ENCODE measurements around the gene FAM163B.

The FAM163B gene

DNA sequence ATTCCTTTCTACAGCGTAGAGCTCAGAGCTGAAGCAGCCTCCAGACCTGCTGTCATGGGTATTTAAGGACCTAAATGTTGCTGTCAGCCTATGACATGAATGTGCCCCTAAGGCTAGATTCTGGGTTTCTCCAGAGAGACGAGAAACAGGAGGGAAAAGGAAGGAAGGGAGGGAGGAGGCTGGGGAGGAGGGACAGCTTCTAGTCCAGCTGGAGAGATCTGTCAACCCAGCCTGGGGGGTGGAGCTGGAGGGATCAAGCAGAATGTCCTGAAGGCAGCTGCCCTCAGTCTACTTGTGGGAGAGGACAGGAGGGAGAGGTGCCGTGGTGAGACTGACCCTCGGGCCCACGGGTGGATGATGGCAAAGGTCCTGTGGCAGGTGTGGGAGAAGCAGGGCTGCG is 25.9 kb upstream of the FAM163B start:
- TF ChIP-seq, protein P1, sequence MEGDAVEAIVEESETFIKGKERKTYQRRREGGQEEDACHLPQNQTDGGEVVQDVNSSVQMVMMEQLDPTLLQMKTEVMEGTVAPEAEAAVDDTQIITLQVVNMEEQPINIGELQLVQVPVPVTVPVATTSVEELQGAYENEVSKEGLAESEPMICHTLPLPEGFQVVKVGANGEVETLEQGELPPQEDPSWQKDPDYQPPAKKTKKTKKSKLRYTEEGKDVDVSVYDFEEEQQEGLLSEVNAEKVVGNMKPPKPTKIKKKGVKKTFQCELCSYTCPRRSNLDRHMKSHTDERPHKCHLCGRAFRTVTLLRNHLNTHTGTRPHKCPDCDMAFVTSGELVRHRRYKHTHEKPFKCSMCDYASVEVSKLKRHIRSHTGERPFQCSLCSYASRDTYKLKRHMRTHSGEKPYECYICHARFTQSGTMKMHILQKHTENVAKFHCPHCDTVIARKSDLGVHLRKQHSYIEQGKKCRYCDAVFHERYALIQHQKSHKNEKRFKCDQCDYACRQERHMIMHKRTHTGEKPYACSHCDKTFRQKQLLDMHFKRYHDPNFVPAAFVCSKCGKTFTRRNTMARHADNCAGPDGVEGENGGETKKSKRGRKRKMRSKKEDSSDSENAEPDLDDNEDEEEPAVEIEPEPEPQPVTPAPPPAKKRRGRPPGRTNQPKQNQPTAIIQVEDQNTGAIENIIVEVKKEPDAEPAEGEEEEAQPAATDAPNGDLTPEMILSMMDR (IDR thresholded peaks at IDR 0.05) = no peak
- DNase-seq (ENCODE audit: low spot score) = no peak
- H3K4me3 ChIP-seq = no peak overlapping the region
- H3K27ac ChIP-seq = no peak overlapping the region

DNA sequence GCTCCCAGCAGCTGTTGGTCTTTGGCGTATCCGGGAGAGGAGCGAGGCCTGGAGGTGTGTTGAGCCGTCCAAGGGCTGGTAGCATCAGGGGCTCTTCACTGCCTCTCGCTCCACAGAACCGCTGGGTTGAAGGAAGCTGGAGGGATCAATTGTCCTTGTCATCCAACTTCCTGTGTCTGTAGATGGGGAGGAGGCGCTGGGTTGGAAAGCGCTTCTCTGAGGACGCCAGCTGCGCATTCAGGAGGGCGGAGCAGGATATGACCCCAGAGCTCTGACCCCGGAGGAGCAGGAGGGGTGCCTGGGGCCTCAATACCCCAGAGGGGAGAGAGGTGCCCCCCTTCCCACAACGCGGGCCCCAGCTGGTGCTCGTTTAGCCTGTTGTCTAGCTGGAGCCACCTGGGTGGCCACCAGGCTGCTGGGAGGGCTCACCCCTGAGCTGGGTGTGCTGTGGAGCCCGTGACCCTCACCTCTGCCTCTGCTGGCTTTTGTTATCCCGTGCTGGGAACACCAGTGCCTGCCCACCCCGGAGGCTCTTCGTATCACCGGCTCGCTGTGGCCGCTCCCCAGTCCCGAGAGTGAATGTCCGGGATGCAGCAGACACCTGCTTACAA is 25.0 kb upstream of the FAM163B start:
- TF ChIP-seq, protein P1 (IDR thresholded peaks at IDR 0.05) = no peak
- DNase-seq (ENCODE audit: low spot score) = no peak
- H3K27ac ChIP-seq = no peak overlapping the region
- no peak overlapping the region for H3K4me3 ChIP-seq

DNA sequence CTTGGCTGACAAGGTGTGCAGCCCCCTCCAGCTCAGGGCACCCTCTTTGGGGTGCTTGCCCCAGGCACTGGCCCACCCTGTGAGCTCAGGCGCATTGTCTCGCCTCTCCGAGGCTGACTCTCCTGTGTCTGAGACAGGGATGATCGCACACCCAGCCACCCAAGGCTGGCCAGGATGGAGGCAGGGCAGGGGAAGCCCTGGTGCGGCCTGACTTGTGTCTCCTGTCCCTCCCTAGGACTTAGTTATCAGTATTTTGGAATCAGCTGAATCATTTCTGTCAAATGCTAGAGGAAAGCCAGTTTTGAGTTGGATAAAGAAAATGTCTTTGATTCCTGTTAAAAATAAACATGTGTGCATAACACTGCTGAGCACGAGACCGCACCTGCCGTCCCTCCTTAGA is 24.5 kb upstream of the FAM163B start:
- DNase-seq (ENCODE audit: low spot score) = no peak
- Histone ChIP-seq H3K27ac (no peak overlapping the region), H3K4me3 (no peak overlapping the region)
- TF ChIP-seq, protein P1 (IDR thresholded peaks at IDR 0.05) = no peak

DNA sequence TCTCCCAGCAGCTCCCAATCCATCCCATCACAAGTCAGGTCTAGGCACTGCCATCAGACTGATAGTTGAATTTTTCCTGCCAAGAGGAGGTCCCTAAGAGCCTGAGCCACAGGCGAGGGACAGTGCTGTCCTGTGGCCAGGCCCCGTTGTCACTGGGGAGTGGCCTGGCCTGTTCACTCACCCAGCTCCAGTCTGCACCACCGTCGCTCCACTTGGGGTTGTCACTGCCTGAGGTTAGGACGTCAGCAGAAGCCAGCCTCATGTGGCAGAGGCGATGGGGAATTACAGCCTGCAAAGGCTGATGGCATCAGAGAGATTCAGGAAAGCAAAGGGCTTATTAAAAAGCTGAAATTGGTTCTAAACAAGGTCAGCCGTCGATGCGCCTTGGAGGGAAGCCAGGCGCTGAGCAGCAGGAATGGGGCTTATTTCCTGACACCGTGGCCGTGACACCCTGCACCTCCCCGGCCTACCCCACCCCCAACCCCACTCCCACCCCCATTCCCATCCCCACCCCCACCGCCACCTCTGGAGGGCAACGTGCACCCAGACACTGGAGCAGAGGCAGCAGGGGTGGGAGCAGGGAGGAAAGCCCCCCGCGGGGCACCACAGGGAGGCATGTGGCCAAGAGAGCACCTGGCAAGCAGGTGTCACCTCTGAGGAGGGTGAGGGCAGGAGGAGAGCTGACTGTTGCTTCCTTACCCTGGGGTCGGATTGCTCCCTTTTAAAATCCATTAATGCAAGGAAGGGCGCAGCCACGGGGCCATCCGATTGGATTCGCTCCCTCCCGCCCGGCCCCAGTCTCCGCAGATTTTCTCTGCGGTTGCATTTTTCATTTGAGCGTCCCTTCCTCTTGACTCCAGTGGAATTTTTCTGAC is 23.9 kb upstream of the FAM163B start:
- Histone ChIP-seq H3K4me3 (no peak overlapping the region), H3K27ac (no peak overlapping the region)
- DNase-seq (ENCODE audit: low spot score) = no peak
- TF ChIP-seq, protein P1 (IDR thresholded peaks at IDR 0.05) = no peak

DNA sequence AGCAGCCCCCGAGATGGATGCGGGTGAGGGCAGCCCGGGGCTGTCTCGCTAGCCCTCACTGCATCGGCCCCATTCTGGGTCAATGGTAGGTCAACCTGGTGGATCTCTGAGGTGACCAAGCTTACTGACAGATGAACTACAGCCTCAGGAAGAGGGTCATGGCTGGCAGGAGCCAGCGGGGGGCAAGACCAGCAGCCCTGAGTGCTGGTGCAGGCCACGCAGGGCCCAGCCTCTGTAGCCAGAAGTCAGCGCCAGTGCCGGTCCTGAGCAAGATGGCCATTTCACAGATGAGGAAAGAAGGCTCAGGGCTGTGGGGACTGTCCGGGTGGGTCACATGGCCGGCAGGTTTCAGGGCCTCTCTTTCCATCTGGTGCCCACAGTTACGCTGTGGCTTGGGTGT is 21.9 kb upstream of the FAM163B start:
- DNase-seq (ENCODE audit: low spot score) = no peak
- TF ChIP-seq, protein P1 (IDR thresholded peaks at IDR 0.05) = no peak
- Histone ChIP-seq H3K27ac (no peak overlapping the region), H3K4me3 (no peak overlapping the region)

DNA sequence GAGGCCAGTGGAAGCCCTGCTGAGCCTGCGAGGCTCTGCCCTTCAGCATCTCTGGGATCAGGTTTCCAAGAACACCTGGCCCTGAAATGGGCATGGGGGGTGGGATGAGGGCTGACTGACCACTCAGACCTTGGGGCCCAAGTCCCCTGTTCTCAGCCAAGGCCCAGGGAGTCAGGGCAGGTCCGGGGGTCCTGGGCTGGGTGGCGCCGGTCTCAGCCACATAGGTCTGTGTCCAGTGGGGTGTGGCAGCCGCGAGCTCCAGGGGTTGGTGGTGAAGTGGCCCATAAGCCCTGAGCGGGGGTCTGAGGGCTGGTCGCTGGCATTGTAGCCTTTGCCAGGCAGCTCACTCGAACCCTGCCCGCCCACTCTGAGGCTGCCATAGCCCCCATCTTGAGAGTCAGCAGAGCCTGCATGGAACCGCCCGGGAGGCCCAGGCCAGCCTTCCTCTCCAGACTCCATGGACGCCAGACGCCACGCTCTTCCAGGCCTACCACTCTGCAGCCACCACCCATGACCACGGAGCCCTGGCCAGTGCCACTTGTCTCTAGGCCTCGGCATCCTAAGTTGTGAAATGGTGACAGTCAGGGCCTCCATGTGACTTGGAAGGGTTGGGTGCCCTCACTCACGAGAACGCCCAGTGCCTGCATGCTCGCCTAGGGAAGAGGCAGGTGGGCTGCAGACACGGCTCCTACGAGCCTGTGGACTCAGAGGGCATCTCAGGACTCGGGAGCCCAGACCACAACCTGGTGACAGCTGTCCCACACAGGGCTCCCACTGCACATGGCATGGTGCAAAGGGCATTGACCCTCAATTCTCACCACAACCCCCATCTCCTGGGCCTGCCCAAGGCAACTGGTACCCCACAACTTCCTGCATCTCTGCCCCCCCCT is 20.3 kb upstream of the FAM163B start:
- TF ChIP-seq, protein P1 (IDR thresholded peaks at IDR 0.05) = no peak
- no peak for DNase-seq (ENCODE audit: low spot score)
- H3K4me3 ChIP-seq = no peak overlapping the region
- no peak overlapping the region for H3K27ac ChIP-seq

Data from coronary artery (tissue), 2 donors.